ENCODE data around the gene TARM1.
A peak's percentile ranks its signal among the peaks of the same experiment; 100 is the strongest.

The TARM1 gene

GRCh38 chr19:54109651-54110050, 28.5 kb upstream of the TARM1 start:
- Histone ChIP-seq H3K9ac (ENCODE audit: low read depth, low read length, poor library complexity) (no peak overlapping the region), H3K4ac (ENCODE audit: low read length) (no peak overlapping the region), H2BK12ac (ENCODE audit: low read length) (no peak overlapping the region), H3K9me3 (replicated peaks in 1 of 2; ENCODE audit: control insufficient read depth in 2 of 2, insufficient read depth in 1 of 2, low read depth in 1 of 2, low read length in 2 of 2) (no peaks in the 10 kb centered on the region), H2BK15ac (ENCODE audit: low read length) (no peak overlapping the region), H3K14ac (ENCODE audit: low read length) (no peak overlapping the region), H3K79me1 (ENCODE audit: low read depth, low read length) (peaks cover 3% of the 10 kb centered on the region), H2AFZ (ENCODE audit: low read length) (no peak overlapping the region), H4K8ac (ENCODE audit: low read depth, low read length) (no peak overlapping the region), H3K4me3 (ENCODE audit: low read length in 2 of 2) (no peak overlapping the region), H2BK5ac (ENCODE audit: low read length) (no peak overlapping the region), H2AK5ac (ENCODE audit: low read depth, low read length) (no peak overlapping the region), H3K4me1 (ENCODE audit: control insufficient read depth in 2 of 2, insufficient read depth in 1 of 2, low read depth in 1 of 2, low read length in 2 of 2) (no peaks in the 10 kb centered on the region), H2BK120ac (ENCODE audit: low read depth, low read length) (no peak overlapping the region), H3K18ac (ENCODE audit: low read length) (no peak overlapping the region), H3K36me3 (replicated peaks in 1 of 2; ENCODE audit: control insufficient read depth in 2 of 2, insufficient read depth in 2 of 2, low read length in 2 of 2) (peaks cover 48 to 78% of the 10 kb centered on the region in 2 donors), H3K4me2 (ENCODE audit: insufficient read depth, low read length, poor library complexity, severe bottlenecking) (no peak overlapping the region), H3K27me3 (ENCODE audit: control insufficient read depth in 3 of 3, insufficient read depth in 3 of 3, low read depth in 1 of 3, low read length in 3 of 3) (no peaks in the 10 kb centered on the region), H4K91ac (ENCODE audit: low read depth, low read length, poor library complexity) (no peak overlapping the region), H3K27ac (replicated peaks; ENCODE audit: low read length) (no peak overlapping the region), H3K23ac (ENCODE audit: low read depth, low read length, poor library complexity) (peak overlapping the region; percentile 73)
- no CpG with 5 or more reads among the region's 6 CpGs for WGBS, 2 donors (ENCODE audit: extremely low coverage in 2 of 2, insufficient read length in 2 of 2, insufficient replicate concordance in 1 of 2)
- no peak for DNase-seq (ENCODE audit: low spot score)

GRCh38 chr19:54108496-54108895, 27.3 kb upstream of the TARM1 start:
- H2BK12ac ChIP-seq (ENCODE audit: low read length): no peak overlapping the region
- H3K36me3 ChIP-seq (replicated peaks in 1 of 2; ENCODE audit: control insufficient read depth in 2 of 2, insufficient read depth in 2 of 2, low read length in 2 of 2): peaks cover 48 to 72% of the 10 kb centered on the region in 2 donors
- no CpG with 5 or more reads among the region's 7 CpGs for WGBS, 2 donors (ENCODE audit: extremely low coverage in 2 of 2, insufficient read length in 2 of 2, insufficient replicate concordance in 1 of 2)
- H3K4me2 ChIP-seq (ENCODE audit: insufficient read depth, low read length, poor library complexity, severe bottlenecking): no peak overlapping the region
- H4K91ac ChIP-seq (ENCODE audit: low read depth, low read length, poor library complexity): no peak overlapping the region
- H3K9me3 ChIP-seq (replicated peaks in 1 of 2; ENCODE audit: control insufficient read depth in 2 of 2, insufficient read depth in 1 of 2, low read depth in 1 of 2, low read length in 2 of 2): no peaks in the 10 kb centered on the region
- H3K4me3 ChIP-seq (ENCODE audit: low read length in 2 of 2): no peak overlapping the region
- no peak for DNase-seq (ENCODE audit: low spot score)
- no peak overlapping the region for H3K14ac ChIP-seq (ENCODE audit: low read length)
- H2BK5ac ChIP-seq (ENCODE audit: low read length): peak overlapping the region; percentile 78
- no peak overlapping the region for H3K23ac ChIP-seq (ENCODE audit: low read depth, low read length, poor library complexity)
- no peak overlapping the region for H2BK120ac ChIP-seq (ENCODE audit: low read depth, low read length)
- no peak overlapping the region for H3K9ac ChIP-seq (ENCODE audit: low read depth, low read length, poor library complexity)
- H2AFZ ChIP-seq (ENCODE audit: low read length): no peak overlapping the region
- H2BK15ac ChIP-seq (ENCODE audit: low read length): no peak overlapping the region
- no peaks in the 10 kb centered on the region for H3K27me3 ChIP-seq (ENCODE audit: control insufficient read depth in 3 of 3, insufficient read depth in 3 of 3, low read depth in 1 of 3, low read length in 3 of 3)
- H3K4me1 ChIP-seq (ENCODE audit: control insufficient read depth in 2 of 2, insufficient read depth in 1 of 2, low read depth in 1 of 2, low read length in 2 of 2): no peaks in the 10 kb centered on the region
- H3K79me1 ChIP-seq (ENCODE audit: low read depth, low read length): peaks cover 1% of the 10 kb centered on the region
- H2AK5ac ChIP-seq (ENCODE audit: low read depth, low read length): no peak overlapping the region
- no peak overlapping the region for H3K4ac ChIP-seq (ENCODE audit: low read length)
- no peak overlapping the region for H3K27ac ChIP-seq (replicated peaks; ENCODE audit: low read length)
- H3K18ac ChIP-seq (ENCODE audit: low read length): no peak overlapping the region
- peak overlapping the region; percentile 48 for H4K8ac ChIP-seq (ENCODE audit: low read depth, low read length)

GRCh38 chr19:54107876-54108490, 26.8 kb upstream of the TARM1 start:
- no peak overlapping the region for H3K14ac ChIP-seq (ENCODE audit: low read length)
- no peaks in the 10 kb centered on the region for H3K27me3 ChIP-seq (ENCODE audit: control insufficient read depth in 3 of 3, insufficient read depth in 3 of 3, low read depth in 1 of 3, low read length in 3 of 3)
- no peak overlapping the region for H2BK120ac ChIP-seq (ENCODE audit: low read depth, low read length)
- peaks cover 45 to 67% of the 10 kb centered on the region in 2 donors for H3K36me3 ChIP-seq (replicated peaks in 1 of 2; ENCODE audit: control insufficient read depth in 2 of 2, insufficient read depth in 2 of 2, low read length in 2 of 2)
- no peak overlapping the region for H3K4ac ChIP-seq (ENCODE audit: low read length)
- H3K4me2 ChIP-seq (ENCODE audit: insufficient read depth, low read length, poor library complexity, severe bottlenecking): no peak overlapping the region
- H3K79me1 ChIP-seq (ENCODE audit: low read depth, low read length): peaks cover 2% of the 10 kb centered on the region
- H4K8ac ChIP-seq (ENCODE audit: low read depth, low read length): peak overlapping the region; percentile 48
- no CpG with 5 or more reads among the region's 21 CpGs for WGBS, 2 donors (ENCODE audit: extremely low coverage in 2 of 2, insufficient read length in 2 of 2, insufficient replicate concordance in 1 of 2)
- H3K4me3 ChIP-seq (ENCODE audit: low read length in 2 of 2): no peak overlapping the region
- no peak overlapping the region for H4K91ac ChIP-seq (ENCODE audit: low read depth, low read length, poor library complexity)
- no peak overlapping the region for H3K9ac ChIP-seq (ENCODE audit: low read depth, low read length, poor library complexity)
- H3K27ac ChIP-seq (replicated peaks; ENCODE audit: low read length): no peak overlapping the region
- H2AK5ac ChIP-seq (ENCODE audit: low read depth, low read length): no peak overlapping the region
- peaks cover 0 to under 1% of the 10 kb centered on the region in 2 donors for H3K4me1 ChIP-seq (ENCODE audit: control insufficient read depth in 2 of 2, insufficient read depth in 1 of 2, low read depth in 1 of 2, low read length in 2 of 2)
- no peak overlapping the region for H2BK15ac ChIP-seq (ENCODE audit: low read length)
- no peaks in the 10 kb centered on the region for H3K9me3 ChIP-seq (replicated peaks in 1 of 2; ENCODE audit: control insufficient read depth in 2 of 2, insufficient read depth in 1 of 2, low read depth in 1 of 2, low read length in 2 of 2)
- H2BK5ac ChIP-seq (ENCODE audit: low read length): peak overlapping the region; percentile 78
- no peak for DNase-seq (ENCODE audit: low spot score)
- no peak overlapping the region for H3K18ac ChIP-seq (ENCODE audit: low read length)
- no peak overlapping the region for H2AFZ ChIP-seq (ENCODE audit: low read length)
- H3K23ac ChIP-seq (ENCODE audit: low read depth, low read length, poor library complexity): no peak overlapping the region
- no peak overlapping the region for H2BK12ac ChIP-seq (ENCODE audit: low read length)

GRCh38 chr19:54106716-54107115, 25.6 kb upstream of the TARM1 start:
- Histone ChIP-seq H3K9ac (ENCODE audit: low read depth, low read length, poor library complexity) (no peak overlapping the region), H4K91ac (ENCODE audit: low read depth, low read length, poor library complexity) (no peak overlapping the region), H2BK12ac (ENCODE audit: low read length) (no peak overlapping the region), H2BK120ac (ENCODE audit: low read depth, low read length) (no peak overlapping the region), H2BK5ac (ENCODE audit: low read length) (no peak overlapping the region), H3K4me2 (ENCODE audit: insufficient read depth, low read length, poor library complexity, severe bottlenecking) (no peak overlapping the region), H3K4me3 (ENCODE audit: low read length in 2 of 2) (no peak overlapping the region), H3K18ac (ENCODE audit: low read length) (no peak overlapping the region), H3K23ac (ENCODE audit: low read depth, low read length, poor library complexity) (no peak overlapping the region), H3K9me3 (replicated peaks in 1 of 2; ENCODE audit: control insufficient read depth in 2 of 2, insufficient read depth in 1 of 2, low read depth in 1 of 2, low read length in 2 of 2) (no peaks in the 10 kb centered on the region), H2AFZ (ENCODE audit: low read length) (no peak overlapping the region), H3K79me1 (ENCODE audit: low read depth, low read length) (peaks cover 4% of the 10 kb centered on the region), H2BK15ac (ENCODE audit: low read length) (no peak overlapping the region), H3K36me3 (replicated peaks in 1 of 2; ENCODE audit: control insufficient read depth in 2 of 2, insufficient read depth in 2 of 2, low read length in 2 of 2) (peaks cover 43 to 58% of the 10 kb centered on the region in 2 donors), H4K8ac (ENCODE audit: low read depth, low read length) (no peak overlapping the region), H3K4ac (ENCODE audit: low read length) (no peak overlapping the region), H3K27ac (replicated peaks; ENCODE audit: low read length) (no peak overlapping the region), H3K4me1 (ENCODE audit: control insufficient read depth in 2 of 2, insufficient read depth in 1 of 2, low read depth in 1 of 2, low read length in 2 of 2) (peaks cover 0 to 2% of the 10 kb centered on the region in 2 donors), H3K14ac (ENCODE audit: low read length) (no peak overlapping the region), H3K27me3 (ENCODE audit: control insufficient read depth in 3 of 3, insufficient read depth in 3 of 3, low read depth in 1 of 3, low read length in 3 of 3) (no peaks in the 10 kb centered on the region), H2AK5ac (ENCODE audit: low read depth, low read length) (no peak overlapping the region)
- DNase-seq (ENCODE audit: low spot score): no peak
- WGBS, 2 donors (ENCODE audit: extremely low coverage in 2 of 2, insufficient read length in 2 of 2, insufficient replicate concordance in 1 of 2): no CpG with 5 or more reads among the region's 15 CpGs

All from neuronal stem cell (in vitro differentiated cells).